ENCODE results near the gene FNDC1.
"Not testable (repeated sequence)": the region's sequence is repeated elsewhere in the genome, so short reads cannot be mapped to it uniquely, and the experiment has no call there.

FNDC1 gene

DNA sequence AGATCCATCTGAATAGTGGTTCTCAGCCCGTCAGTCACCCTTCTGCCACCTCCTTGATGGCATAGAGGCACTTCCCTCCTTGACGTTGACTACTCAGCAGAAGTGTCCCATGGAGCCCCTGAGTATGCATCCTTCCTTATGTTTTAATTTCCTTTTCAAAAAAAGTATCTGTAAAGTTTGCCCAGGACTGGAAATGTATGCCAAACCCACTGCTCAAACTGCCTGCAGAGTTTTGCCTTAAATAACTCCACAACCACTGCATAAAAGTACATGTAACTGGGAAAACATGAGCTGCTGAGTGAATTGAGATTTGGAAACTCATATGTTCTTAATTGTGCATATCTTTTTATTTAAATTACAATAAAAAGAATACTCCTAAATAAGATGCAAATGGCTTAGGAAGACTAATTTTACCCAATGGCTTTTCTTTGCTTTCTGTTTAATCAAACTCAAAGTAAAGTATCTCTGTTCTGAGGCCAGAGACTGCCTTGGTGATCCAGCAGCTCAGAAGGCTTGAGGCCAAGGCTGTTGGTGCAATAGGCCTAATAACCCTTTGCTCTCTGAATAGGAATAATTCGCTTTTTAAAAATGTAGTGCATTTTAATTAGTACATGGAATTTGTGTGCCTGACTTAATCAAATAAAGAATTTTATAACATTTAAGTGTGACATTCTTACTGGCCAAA, 90.4 kb downstream of the FNDC1 start:
- no peak for DNase-seq (ENCODE audit: low read depth)

DNA sequence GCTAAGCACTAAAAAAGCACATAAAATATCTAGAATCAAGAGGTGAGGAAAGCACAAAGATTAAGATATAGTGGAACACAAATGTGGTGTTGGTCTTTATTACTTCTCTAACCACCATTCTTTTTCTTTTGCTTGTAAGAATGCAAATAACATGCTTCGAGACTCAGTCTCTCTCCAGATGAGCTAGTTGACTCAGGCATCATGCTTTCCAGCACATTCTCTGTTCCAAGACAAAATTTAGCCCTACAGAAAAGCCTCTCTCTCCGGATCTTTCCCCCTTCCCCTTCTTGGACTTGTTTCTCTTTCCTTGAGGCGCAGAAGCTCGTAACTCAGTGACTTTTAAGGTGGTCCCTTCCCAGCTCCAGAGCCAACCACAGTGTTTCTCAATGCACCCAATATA, 91.0 kb downstream of the FNDC1 start:
- DNase-seq (ENCODE audit: low read depth), result no peak

- no peak for DNase-seq (ENCODE audit: low read depth)
Measured at GRCh38 chr6:159261995-159262394, 92.8 kb downstream of the FNDC1 start.

DNA sequence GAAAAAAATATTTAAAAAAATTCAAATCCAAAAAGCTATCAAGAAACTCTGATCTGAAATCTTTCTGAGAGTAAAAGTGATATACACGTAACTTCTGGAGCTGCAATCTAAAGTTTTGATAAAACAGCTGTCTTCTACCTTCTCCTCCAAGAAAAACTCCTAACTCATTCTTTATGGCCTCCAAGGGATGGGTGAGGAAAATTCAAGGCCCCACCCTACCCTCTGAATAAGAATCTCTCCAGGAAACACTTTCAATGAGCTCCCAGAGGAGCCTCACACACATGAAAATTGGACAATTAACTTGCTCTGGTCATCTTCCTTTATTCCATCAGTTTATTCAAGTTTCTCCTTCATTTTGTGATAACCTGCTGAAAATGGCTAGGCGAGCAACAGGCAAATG, 93.4 kb downstream of the FNDC1 start:
- DNase-seq (ENCODE audit: low read depth), result no peak

DNA sequence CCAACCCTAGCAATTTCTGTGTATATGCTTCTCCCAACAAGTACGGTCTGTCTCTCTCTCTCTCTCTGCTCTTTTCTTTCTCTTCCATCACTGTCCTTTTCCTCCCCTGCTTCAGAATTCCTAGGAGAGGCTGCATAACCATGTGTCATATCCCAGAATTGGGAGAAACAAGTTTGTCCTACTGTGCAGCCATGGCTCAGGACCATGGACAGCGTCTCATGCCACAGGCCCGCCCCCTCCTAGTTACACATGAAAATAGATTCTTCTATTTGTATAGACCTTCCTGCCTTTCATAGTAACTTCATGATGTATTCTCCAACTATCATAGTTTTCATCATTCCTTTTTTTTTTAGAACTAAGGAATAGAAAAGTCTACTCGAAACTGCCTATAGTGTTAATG, 98.0 kb downstream of the FNDC1 start:
- no peak for DNase-seq (ENCODE audit: low read depth)

- DNase-seq (ENCODE audit: low read depth), result no peak
Measured at GRCh38 chr6:159268511-159268910, 99.3 kb downstream of the FNDC1 start.

DNA sequence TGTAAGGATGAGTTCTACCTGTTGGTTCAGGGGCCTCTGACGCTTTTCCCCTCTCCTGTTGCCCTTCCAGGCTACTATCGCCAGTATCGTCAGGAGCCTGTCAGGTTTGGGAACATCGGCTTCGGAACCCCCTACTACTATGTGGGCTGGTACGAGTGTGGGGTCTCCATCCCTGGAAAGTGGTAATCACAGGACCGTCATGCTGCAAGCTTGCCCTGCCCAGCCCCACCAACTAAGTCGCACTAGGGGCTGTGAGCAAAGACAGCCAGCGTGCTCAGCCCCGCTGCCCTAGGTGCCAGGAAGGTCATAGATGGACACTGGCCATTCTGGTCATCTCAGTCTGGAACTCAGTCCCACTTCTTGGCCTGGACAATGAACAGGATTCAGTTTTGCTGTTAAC, 102.1 kb downstream of the FNDC1 start:
- DNase-seq (ENCODE audit: low read depth), result no peak

DNA sequence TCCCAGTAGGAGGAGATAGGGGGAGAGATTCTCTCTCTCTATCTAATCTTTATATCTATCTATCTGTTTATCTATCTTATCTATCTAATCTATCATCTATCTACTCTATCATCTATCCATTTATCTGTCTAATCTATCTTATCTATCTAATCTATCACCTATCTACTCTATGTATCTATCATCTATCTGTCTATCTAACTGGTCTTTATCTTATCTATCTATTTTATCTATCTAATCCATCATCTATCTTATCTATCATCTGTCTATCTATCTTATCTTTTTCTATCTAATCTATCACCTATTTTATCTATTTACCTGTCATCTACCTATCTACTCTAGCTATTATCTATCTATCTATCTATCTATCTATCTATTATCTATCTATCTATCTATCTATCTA, 109.4 kb downstream of the FNDC1 start:
- no peak for DNase-seq (ENCODE audit: low read depth)

DNA sequence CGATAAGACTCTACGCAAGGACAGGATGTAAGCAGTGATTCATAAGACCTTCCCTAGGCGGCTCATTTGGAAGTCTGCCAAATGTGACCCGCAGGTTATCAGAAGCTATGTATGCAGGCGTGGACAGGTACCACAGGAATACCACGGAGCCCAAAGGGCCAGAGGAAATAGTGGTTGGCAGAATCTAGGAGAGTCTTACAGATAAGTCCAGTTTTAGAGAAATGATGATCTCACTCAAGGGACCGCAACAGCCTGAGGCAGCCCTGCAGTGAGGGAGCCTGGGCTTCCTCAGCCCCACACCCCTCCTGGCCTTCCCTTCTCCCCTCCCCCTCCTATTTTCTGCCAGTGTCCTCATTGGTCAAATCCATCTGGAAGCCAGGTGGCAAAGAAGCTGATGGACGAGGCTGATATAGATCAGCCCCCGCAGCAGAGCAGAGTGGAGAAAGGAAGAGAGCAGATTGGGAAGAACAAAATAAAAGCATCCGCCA, 110.6 kb downstream of the FNDC1 start:
- no peak for DNase-seq (ENCODE audit: low read depth)

- no peak for DNase-seq (ENCODE audit: low read depth)
Measured at GRCh38 chr6:159282421-159282820, 113.2 kb downstream of the FNDC1 start.

DNA sequence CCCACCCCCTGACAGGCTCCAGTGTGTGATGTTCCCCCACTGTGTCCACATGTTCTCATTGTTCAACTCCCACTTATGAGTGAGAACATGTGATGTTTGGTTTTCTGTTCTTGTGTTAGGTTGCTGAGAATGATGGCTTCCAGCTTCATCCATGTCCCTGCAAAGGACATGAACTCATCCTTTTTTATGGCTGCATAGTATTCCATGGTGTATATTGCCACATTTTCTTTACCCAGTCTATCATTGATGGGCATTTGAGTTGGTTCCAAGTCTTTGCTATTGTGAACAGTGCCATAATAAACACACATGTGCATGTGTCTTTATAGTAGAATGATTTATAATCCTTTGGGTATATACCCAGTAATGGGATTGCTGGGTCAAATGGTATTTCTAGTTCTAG, 115.5 kb downstream of the FNDC1 start:
- not testable (repeated sequence) for DNase-seq (ENCODE audit: low read depth)

DNA sequence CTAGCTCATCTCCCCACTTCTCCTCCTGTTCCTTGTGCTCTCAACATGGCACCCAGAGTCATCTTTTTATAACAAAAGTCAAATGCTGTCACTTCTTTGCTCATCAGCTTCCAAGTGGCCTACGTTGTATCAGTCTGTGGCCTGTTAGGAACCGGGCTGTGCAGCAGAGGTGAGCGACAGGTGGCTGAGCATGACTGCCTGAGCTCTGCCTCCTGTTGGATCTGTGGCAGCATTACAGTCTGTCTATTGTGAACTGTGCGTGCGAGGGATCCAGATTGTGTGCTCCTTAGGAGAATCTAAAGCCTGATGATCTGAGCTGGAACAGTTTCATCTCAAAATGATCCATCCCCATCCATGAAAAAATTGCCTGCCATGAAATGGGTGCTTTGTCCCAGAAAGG, 129.6 kb downstream of the FNDC1 start:
- DNase-seq (ENCODE audit: low read depth), result no peak

GRCh38 chr6:159299566-159299965, 130.4 kb downstream of the FNDC1 start:
- no peak for DNase-seq (ENCODE audit: low read depth)

DNA sequence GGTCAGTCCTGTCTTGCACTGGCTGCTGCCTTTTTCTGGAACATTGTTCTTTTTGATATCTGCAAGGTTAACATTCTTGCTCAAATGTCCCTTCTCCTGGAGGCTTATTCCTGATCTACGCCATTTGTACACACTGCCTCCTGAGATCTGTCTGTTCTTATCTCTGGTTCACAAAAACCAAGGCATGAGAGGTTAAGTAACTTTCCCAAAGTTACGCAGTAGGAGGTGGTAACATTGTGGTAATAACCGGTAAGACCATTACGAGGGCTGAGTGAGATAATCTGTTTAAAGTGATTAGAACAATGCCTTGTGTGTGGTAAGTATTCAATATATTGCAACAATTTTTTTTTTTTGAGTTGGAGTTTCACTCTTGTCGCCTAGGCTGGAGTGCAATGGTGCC, 132.1 kb downstream of the FNDC1 start:
- DNase-seq (ENCODE audit: low read depth), result no peak

- no peak for DNase-seq (ENCODE audit: low read depth)
Measured at GRCh38 chr6:159301810-159302593, 132.8 kb downstream of the FNDC1 start.

- no peak for DNase-seq (ENCODE audit: low read depth)
Measured at GRCh38 chr6:159302594-159302992, 133.4 kb downstream of the FNDC1 start.

DNA sequence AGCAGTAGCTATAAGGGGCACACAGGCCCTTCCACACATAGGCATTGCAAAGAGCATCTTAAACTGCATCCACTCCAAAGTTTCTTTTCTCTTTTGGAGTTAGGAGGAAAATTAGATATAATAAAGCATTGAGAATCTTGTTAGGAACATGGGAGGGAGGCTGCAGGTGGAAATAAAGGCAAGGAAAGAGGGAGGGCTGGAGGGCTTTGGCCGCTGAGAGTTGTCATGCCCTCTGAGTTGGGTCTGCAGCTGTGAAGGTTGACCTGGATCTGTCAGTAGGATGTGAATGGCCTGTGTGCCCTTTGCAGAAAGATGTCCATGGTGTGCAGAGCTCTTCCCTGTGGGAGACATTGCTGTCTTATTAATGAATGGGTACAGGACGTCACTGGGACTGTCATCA, 134.0 kb downstream of the FNDC1 start:
- DNase-seq (ENCODE audit: low read depth), result no peak

GRCh38 chr6:159303784-159304183, 134.6 kb downstream of the FNDC1 start:
- DNase-seq (ENCODE audit: low read depth), result no peak

DNA sequence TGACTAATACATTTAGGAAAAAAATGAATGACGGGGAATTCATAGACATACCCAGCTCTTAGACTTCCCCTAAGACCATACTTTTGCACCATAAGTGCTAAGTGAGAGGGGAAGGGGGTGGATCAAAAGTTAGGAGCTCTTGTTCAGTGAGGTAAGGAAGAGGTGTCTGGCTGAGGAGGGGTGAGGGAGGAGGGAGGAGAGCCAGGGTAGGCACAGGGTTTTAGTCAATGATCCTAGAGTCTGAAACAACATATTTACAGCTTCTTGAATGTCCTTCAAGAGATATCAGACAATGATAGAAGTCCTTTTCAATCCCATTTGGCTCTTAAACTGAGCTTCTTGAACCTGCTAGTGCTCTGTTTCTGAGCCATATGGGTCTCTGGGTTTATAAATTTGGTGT, 135.4 kb downstream of the FNDC1 start:
- DNase-seq (ENCODE audit: low read depth), result no peak

- DNase-seq (ENCODE audit: low read depth), result no peak
Measured at GRCh38 chr6:159305159-159305558, 136.0 kb downstream of the FNDC1 start.

DNA sequence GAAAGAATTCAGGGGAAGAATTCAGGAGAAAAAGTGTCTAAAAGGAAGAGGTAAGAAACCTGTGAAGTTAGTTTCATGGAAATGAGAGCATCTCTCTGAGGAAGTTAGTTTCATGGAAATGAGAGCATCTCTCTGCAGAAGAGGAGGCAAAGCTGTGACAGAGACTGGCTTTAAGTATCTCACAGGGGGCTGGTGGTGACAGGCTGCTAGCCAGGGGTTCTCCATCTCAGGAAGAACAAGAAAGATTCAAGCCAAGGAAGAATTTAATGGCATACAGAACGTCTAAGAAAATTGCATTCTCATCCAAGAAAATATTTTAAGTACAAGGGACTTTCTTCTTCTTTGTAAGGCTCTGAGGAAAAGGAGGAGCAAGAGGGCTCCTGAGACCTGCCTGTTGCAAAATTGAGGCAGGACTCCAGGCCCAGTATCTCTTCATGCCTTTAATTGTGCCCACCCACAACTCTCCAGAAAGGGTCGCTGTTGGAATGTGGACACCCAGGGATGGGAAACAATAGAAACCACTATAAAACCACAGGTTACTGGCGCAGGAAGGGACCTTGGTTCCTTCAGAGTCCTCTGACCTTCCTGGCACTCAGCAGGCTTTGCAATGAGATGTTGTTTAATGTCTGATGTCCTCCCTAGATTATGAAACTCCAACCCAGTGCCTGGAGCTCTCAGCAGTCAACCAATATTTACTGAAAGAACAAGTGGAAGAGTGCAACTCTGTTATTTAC, 136.8 kb downstream of the FNDC1 start:
- no peak for DNase-seq (ENCODE audit: low read depth)

DNA sequence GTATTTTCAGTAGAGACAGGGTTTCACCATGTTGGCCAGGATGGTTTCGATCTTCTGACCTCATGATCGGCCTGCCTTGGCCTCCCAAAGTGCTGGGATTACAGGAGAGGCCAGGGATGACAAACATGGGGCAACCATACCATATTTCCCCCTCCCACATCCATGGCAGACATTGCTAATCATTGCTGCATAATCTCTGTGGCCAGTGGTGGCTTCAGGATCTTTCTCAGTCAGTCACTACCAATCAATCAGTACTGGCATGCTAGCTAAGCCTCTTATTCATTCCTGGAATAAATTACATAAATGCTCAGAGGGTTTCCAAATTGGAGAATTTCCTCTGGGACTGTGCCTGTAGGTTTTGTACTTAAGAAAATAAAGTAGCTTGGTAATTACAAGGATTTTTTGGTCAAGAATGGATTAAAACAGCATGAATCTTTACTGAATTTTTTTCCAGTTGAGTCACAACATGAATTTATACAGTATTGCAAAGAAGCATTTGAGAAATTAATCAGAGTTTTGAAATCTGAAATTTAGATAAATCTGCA, 138.1 kb downstream of the FNDC1 start:
- no peak for DNase-seq (ENCODE audit: low read depth)

- DNase-seq (ENCODE audit: low read depth), result no peak
Measured at GRCh38 chr6:159308198-159308597, 139.0 kb downstream of the FNDC1 start.
